HEK293 (cell line): ENCODE measurements around the gene MUSK.

Experiments
- CTCF ChIA-PET: fragments of 350-600 bp; formaldehyde crosslinking; extraction: SDS; loops from one replicate; lab custom pipeline; 2021; ENCODE audit warnings: antibody characterized with exemption; lab: Yijun Ruan, JAX
- POLR2A ChIA-PET: fragments of 300-600 bp; formaldehyde crosslinking; extraction: SDS; loops from one replicate; lab custom pipeline; 2020; ENCODE audit warnings: antibody characterized with exemption, inconsistent platforms; lab: Yijun Ruan, JAX
- H3K27ac ChIP-seq: fragments of 200-500 bp; sonication (Bioruptor generic); 2 replicates; pipeline ENCODE4 v1.5.1; 2014; ENCODE audit warnings: low read depth, low read length, control low read depth, inconsistent platforms; ENCODE audit errors: extremely low read depth
- H3K36me3 ChIP-seq, 2 experiments: fragments of 200-500 bp in 1 of 2; sonication (Bioruptor generic) in 1 of 2; 1 replicate in 1 of 2; 2 replicates in 1 of 2; pipeline ENCODE4 v1.5.1; 2014 to 2017; ENCODE audit warnings: inconsistent platforms in 2 of 2, low read length in 2 of 2; ENCODE audit not compliant: control insufficient read depth in 2 of 2, insufficient read depth in 1 of 2
- H3K4me1 ChIP-seq: fragments of 200-500 bp; sonication (Bioruptor generic); 2 replicates; pipeline ENCODE4 v1.5.1; 2014; ENCODE audit warnings: mild to moderate bottlenecking, low read length, inconsistent platforms; ENCODE audit not compliant: control insufficient read depth, insufficient read depth
- H3K4me3 ChIP-seq: 2 replicates; pipeline ENCODE4 v1.5.1; 2011; ENCODE audit warnings: low read depth, mild to moderate bottlenecking, control low read depth, low read length, moderate library complexity
- H3K9me3 ChIP-seq: fragments of 200-500 bp; sonication (Bioruptor generic); 2 replicates; pipeline ENCODE4 v1.5.1; 2014; ENCODE audit warnings: low read depth, low read length, inconsistent platforms; ENCODE audit not compliant: control insufficient read depth, insufficient read depth
- KLF10 ChIP-seq: fragments of 450-650 bp; IDR thresholded peaks from 2 replicates; pipeline ENCODE4 v1.5.1; 2018; ENCODE audit warnings: missing biosample characterization, mild to moderate bottlenecking, missing genetic modification characterization
- KLF7 ChIP-seq: fragments of 450-650 bp; formaldehyde crosslinking; IDR thresholded peaks from 2 replicates; pipeline ENCODE4 v1.5.1; 2016; ENCODE audit warnings: missing biosample characterization, missing genetic modification characterization, borderline replicate concordance
- SETDB1 ChIP-seq: IDR thresholded peaks from one replicate; pipeline ENCODE4 v1.6.1; 2017; ENCODE audit warnings: mild to moderate bottlenecking, low read length, moderate library complexity, mixed read lengths; ENCODE audit not compliant: insufficient read length
- YY2 ChIP-seq: fragments of 450-650 bp; formaldehyde crosslinking; IDR thresholded peaks from 2 replicates; pipeline ENCODE4 v1.5.1; 2016; ENCODE audit warnings: missing biosample characterization, missing genetic modification characterization
- ZBTB7A ChIP-seq: fragments of 450-650 bp; formaldehyde crosslinking; IDR thresholded peaks from 2 replicates; pipeline ENCODE4 v1.5.1; 2016; ENCODE audit warnings: low read depth, missing biosample characterization, missing genetic modification characterization
- ZNF133 ChIP-seq: fragments of 450-650 bp; formaldehyde crosslinking; IDR thresholded peaks from 2 replicates; pipeline ENCODE4 v1.5.1; 2016; ENCODE audit warnings: missing biosample characterization, missing genetic modification characterization
- ZNF521 ChIP-seq: fragments of 450-650 bp; formaldehyde crosslinking; IDR thresholded peaks from 2 replicates; pipeline ENCODE4 v1.5.1; 2017; ENCODE audit warnings: missing biosample characterization, mild to moderate bottlenecking, missing genetic modification characterization
- ZNF600 ChIP-seq: fragments of 450-650 bp; formaldehyde crosslinking; IDR thresholded peaks from 2 replicates; pipeline ENCODE4 v1.5.1; 2016; ENCODE audit warnings: missing biosample characterization, missing genetic modification characterization
- ZNF621 ChIP-seq: fragments of 450-650 bp; formaldehyde crosslinking; IDR thresholded peaks from 2 replicates; pipeline ENCODE4 v1.5.1; 2017; ENCODE audit warnings: missing biosample characterization, missing genetic modification characterization
- ZNF660 ChIP-seq: fragments of 450-650 bp; IDR thresholded peaks from 2 replicates; pipeline ENCODE4 v1.5.1; 2018; ENCODE audit warnings: missing biosample characterization, mild to moderate bottlenecking, missing genetic modification characterization
- ZNF664 ChIP-seq: fragments of 450-650 bp; formaldehyde crosslinking; IDR thresholded peaks from 2 replicates; pipeline ENCODE4 v1.5.1; 2016; ENCODE audit warnings: missing biosample characterization, missing genetic modification characterization
- ZNF707 ChIP-seq: fragments of 450-650 bp; formaldehyde crosslinking; IDR thresholded peaks from 2 replicates; pipeline ENCODE4 v1.5.1; 2016; ENCODE audit warnings: missing biosample characterization, missing genetic modification characterization
- TF ChIP-seq, protein P1 (sequence below): fragments of 450-650 bp; formaldehyde crosslinking; IDR thresholded peaks from 2 replicates; pipeline ENCODE4; 2016; ENCODE audit warnings: missing biosample characterization, missing genetic modification characterization
- TF ChIP-seq, protein P2 (sequence below): fragments of 450-650 bp; formaldehyde crosslinking; IDR thresholded peaks from 2 replicates; pipeline ENCODE4 v1.5.1; 2016; ENCODE audit warnings: missing biosample characterization, missing genetic modification characterization
- TF ChIP-seq, protein P3 (sequence below): fragments of 450-650 bp; formaldehyde crosslinking; IDR thresholded peaks from 2 replicates; pipeline ENCODE4 v1.5.1; 2016; ENCODE audit warnings: missing biosample characterization, missing genetic modification characterization
- TF ChIP-seq, protein P4 (sequence below): IDR thresholded peaks from 2 replicates; pipeline ENCODE4 v1.6.1; 2011; ENCODE audit warnings: mild to moderate bottlenecking, low read depth, low read length, borderline replicate concordance
- TF ChIP-seq, protein P5 (sequence below): fragments of 450-650 bp; formaldehyde crosslinking; IDR thresholded peaks from 2 replicates; pipeline ENCODE4 v1.5.1; 2016; ENCODE audit warnings: missing biosample characterization, missing genetic modification characterization

MUSK gene

DNA sequence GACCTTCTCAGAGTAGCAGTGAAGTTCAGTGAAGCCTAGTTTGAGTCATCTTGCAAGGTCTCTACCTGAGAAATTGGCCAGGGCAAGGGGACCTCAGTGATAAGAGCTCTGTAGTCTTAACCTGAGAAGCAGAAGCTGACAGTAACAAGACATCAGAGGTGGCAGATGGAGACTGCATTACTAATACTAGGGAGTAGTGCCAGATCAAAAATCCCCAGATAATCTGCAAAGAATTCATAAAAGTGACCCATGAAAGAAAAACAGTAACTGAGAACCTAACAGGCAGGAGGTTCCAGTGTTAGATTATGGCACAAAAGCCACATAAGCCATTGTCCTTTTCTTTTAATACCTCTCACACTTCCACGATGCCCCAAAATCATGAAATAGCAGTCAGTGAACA is 175.5 kb downstream of the MUSK start (continued):
- TF ChIP-seq ZNF521 (tag by site-specific recombination) (no peak), ZNF660 (tag by site-specific recombination) (no peak), YY2 (no peak), ZBTB7A (tag by site-specific recombination) (no peak), ZNF707 (tag by site-specific recombination) (no peak), ZNF133 (no peak), SETDB1 (no peak)
- TF ChIP-seq, protein P1, sequence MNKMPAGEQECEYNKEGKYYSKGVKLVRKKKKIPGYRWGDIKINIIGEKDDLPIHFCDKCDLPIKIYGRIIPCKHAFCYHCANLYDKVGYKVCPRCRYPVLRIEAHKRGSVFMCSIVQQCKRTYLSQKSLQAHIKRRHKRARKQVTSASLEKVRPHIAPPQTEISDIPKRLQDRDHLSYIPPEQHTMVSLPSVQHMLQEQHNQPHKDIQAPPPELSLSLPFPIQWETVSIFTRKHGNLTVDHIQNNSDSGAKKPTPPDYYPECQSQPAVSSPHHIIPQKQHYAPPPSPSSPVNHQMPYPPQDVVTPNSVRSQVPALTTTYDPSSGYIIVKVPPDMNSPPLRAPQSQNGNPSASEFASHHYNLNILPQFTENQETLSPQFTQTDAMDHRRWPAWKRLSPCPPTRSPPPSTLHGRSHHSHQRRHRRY (tag by site-specific recombination), result no peak
- TF ChIP-seq, protein P2, sequence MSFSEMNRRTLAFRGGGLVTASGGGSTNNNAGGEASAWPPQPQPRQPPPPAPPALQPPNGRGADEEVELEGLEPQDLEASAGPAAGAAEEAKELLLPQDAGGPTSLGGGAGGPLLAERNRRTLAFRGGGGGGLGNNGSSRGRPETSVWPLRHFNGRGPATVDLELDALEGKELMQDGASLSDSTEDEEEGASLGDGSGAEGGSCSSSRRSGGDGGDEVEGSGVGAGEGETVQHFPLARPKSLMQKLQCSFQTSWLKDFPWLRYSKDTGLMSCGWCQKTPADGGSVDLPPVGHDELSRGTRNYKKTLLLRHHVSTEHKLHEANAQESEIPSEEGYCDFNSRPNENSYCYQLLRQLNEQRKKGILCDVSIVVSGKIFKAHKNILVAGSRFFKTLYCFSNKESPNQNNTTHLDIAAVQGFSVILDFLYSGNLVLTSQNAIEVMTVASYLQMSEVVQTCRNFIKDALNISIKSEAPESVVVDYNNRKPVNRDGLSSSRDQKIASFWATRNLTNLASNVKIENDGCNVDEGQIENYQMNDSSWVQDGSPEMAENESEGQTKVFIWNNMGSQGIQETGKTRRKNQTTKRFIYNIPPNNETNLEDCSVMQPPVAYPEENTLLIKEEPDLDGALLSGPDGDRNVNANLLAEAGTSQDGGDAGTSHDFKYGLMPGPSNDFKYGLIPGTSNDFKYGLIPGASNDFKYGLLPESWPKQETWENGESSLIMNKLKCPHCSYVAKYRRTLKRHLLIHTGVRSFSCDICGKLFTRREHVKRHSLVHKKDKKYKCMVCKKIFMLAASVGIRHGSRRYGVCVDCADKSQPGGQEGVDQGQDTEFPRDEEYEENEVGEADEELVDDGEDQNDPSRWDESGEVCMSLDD (tag by site-specific recombination), result no peak
- TF ChIP-seq, protein P3, sequence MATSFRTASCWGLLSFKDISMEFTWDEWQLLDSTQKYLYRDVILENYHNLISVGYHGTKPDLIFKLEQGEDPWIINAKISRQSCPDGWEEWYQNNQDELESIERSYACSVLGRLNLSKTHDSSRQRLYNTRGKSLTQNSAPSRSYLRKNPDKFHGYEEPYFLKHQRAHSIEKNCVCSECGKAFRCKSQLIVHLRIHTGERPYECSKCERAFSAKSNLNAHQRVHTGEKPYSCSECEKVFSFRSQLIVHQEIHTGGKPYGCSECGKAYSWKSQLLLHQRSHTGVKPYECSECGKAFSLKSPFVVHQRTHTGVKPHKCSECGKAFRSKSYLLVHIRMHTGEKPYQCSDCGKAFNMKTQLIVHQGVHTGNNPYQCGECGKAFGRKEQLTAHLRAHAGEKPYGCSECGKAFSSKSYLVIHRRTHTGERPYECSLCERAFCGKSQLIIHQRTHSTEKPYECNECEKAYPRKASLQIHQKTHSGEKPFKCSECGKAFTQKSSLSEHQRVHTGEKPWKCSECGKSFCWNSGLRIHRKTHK (tag by site-specific recombination), result no peak

DNA sequence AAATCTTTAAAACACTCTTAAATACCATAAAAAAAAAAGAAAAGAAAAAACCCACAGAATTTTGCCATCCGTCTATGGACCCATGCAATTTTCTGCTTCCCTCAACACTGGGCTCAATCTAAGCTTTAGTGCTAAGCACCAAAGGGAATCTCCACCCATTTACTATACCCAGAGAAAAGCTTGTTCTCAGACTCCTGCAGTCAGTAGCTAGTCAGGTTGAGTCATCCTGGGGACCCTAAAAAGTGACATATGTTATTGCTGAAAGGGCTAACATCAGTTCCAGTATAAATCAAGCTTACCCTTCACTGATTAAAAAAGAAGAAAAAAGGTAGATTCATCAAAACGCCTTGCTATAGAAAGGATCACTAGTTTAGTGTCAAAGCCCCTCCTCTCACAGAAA is 177.6 kb downstream of the MUSK start:
- TF ChIP-seq KLF10 (no peak), ZNF664 (no peak), ZNF621 (no peak), KLF7 (no peak), ZNF600 (no peak)
- TF ChIP-seq, protein P4, sequence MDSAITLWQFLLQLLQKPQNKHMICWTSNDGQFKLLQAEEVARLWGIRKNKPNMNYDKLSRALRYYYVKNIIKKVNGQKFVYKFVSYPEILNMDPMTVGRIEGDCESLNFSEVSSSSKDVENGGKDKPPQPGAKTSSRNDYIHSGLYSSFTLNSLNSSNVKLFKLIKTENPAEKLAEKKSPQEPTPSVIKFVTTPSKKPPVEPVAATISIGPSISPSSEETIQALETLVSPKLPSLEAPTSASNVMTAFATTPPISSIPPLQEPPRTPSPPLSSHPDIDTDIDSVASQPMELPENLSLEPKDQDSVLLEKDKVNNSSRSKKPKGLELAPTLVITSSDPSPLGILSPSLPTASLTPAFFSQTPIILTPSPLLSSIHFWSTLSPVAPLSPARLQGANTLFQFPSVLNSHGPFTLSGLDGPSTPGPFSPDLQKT, result no peak
- TF ChIP-seq, protein P5, sequence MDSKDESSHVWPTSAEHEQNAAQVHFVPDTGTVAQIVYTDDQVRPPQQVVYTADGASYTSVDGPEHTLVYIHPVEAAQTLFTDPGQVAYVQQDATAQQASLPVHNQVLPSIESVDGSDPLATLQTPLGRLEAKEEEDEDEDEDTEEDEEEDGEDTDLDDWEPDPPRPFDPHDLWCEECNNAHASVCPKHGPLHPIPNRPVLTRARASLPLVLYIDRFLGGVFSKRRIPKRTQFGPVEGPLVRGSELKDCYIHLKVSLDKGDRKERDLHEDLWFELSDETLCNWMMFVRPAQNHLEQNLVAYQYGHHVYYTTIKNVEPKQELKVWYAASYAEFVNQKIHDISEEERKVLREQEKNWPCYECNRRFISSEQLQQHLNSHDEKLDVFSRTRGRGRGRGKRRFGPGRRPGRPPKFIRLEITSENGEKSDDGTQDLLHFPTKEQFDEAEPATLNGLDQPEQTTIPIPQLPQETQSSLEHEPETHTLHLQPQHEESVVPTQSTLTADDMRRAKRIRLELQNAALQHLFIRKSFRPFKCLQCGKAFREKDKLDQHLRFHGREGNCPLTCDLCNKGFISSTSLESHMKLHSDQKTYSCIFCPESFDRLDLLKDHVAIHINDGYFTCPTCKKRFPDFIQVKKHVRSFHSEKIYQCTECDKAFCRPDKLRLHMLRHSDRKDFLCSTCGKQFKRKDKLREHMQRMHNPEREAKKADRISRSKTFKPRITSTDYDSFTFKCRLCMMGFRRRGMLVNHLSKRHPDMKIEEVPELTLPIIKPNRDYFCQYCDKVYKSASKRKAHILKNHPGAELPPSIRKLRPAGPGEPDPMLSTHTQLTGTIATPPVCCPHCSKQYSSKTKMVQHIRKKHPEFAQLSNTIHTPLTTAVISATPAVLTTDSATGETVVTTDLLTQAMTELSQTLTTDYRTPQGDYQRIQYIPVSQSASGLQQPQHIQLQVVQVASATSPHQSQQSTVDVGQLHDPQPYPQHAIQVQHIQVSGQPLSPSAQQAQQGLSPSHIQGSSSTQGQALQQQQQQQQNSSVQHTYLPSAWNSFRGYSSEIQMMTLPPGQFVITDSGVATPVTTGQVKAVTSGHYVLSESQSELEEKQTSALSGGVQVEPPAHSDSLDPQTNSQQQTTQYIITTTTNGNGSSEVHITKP (tag by site-specific recombination), result no peak
- H3K4me3 ChIP-seq, result no peak overlapping the region
- ChIA-PET CTCF (interaction anchor here (0.7 kb wide), 1 partner anchor 257 kb away, joined by 5 read pairs; no protein-coding TSS in a partner anchor), POLR2A (no interaction called here)
- no peak overlapping the region for H3K27ac ChIP-seq
- H3K9me3 ChIP-seq, result no peaks in the 10 kb centered on the region
- H3K4me1 ChIP-seq, result no peaks in the 10 kb centered on the region
- H3K36me3 ChIP-seq, result no peaks in the 10 kb centered on the region
